ENCODE measurements around the gene PCNX2. TPM values are rescaled to one million over a fixed set of nuclear protein-coding genes. Genes with fewer than 3 reads are reported as not detected.

PCNX2 gene
- total and polyA plus RNA-seq, 2 donors (not counting 1 experiment from before 2014, with no cell fraction given) = 17.6 to 34.7 TPM

GRCh38 chr1:233242827-233243483 is 52.6 kb downstream of the PCNX2 start:
- no peak overlapping the region for H3K9ac ChIP-seq (ENCODE audit: low read length)
- H3K4me3 ChIP-seq (ENCODE audit: control extremely low read depth in 1 of 5, extremely low read depth in 1 of 5, insufficient read depth in 1 of 5, low read depth in 2 of 5, low read length in 4 of 5) = no peak overlapping the region
- ATAC-seq (ENCODE audit: low read depth) (no peak), DNase-seq (no peak)
- ChIA-PET CTCF (no interaction called here), POLR2A (no interaction called here)
- WGBS (ENCODE audit: insufficient coverage) = no CpG with 5 or more reads among the region's 4 CpGs
- Mint-ChIP-seq H3K27me3 (no peaks in the 10 kb centered on the region), H3K9me3 (ENCODE audit: insufficient read depth) (no peaks in the 10 kb centered on the region), H3K4me1 (no peaks in the 10 kb centered on the region), H3K27ac (no peak overlapping the region), H3K4me3 (no peak overlapping the region)
- no peak for TF ChIP-seq EZH2 (IDR thresholded peaks at IDR 0.05; ENCODE audit: borderline replicate concordance, insufficient read depth, low read depth, low read length, poor library complexity, severe bottlenecking)
- TF ChIP-seq, protein P1, sequence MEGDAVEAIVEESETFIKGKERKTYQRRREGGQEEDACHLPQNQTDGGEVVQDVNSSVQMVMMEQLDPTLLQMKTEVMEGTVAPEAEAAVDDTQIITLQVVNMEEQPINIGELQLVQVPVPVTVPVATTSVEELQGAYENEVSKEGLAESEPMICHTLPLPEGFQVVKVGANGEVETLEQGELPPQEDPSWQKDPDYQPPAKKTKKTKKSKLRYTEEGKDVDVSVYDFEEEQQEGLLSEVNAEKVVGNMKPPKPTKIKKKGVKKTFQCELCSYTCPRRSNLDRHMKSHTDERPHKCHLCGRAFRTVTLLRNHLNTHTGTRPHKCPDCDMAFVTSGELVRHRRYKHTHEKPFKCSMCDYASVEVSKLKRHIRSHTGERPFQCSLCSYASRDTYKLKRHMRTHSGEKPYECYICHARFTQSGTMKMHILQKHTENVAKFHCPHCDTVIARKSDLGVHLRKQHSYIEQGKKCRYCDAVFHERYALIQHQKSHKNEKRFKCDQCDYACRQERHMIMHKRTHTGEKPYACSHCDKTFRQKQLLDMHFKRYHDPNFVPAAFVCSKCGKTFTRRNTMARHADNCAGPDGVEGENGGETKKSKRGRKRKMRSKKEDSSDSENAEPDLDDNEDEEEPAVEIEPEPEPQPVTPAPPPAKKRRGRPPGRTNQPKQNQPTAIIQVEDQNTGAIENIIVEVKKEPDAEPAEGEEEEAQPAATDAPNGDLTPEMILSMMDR (IDR thresholded peaks at IDR 0.05) = no peak
- no peak overlapping the region for H3K4me2 ChIP-seq (replicated peaks; ENCODE audit: low read depth, low read length, poor library complexity, severe bottlenecking)
- H3K36me3 ChIP-seq (replicated peaks in 1 of 2; ENCODE audit: control extremely low read depth in 1 of 2, control insufficient read depth in 1 of 2, extremely low read depth in 1 of 2, insufficient read depth in 2 of 2, low read length in 1 of 2) = no peaks in the 10 kb centered on the region
- H3K9me3 ChIP-seq (ENCODE audit: control extremely low read depth in 1 of 3, control insufficient read depth in 2 of 3, insufficient read depth in 1 of 3, low read length in 2 of 3) = no peaks in the 10 kb centered on the region
- intact Hi-C loops (cut with micrococcal nuclease) = loop anchor here (5.0 kb wide), 1 partner anchor 1486 kb away; no protein-coding TSS in a partner anchor
- no peak overlapping the region for H3K27ac ChIP-seq (ENCODE audit: low read length in 2 of 2)
- H3K79me2 ChIP-seq (ENCODE audit: control insufficient read depth, insufficient read depth, low read length) = no peaks in the 10 kb centered on the region
- H3K4me1 ChIP-seq (ENCODE audit: control insufficient read depth in 2 of 2, insufficient read depth in 2 of 2, low read length in 2 of 2) = no peaks in the 10 kb centered on the region
- H2AFZ ChIP-seq (ENCODE audit: insufficient read depth, low read depth, low read length, poor library complexity, severe bottlenecking) = no peak overlapping the region
- no peaks in the 10 kb centered on the region for H3K27me3 ChIP-seq (replicated peaks in 1 of 4; ENCODE audit: control extremely low read depth in 1 of 4, control insufficient read depth in 3 of 4, insufficient read depth in 4 of 4, low read length in 3 of 4)
- H4K20me1 ChIP-seq (ENCODE audit: control insufficient read depth, insufficient read depth, low read length, poor library complexity, severe bottlenecking) = no peaks in the 10 kb centered on the region

DNA sequence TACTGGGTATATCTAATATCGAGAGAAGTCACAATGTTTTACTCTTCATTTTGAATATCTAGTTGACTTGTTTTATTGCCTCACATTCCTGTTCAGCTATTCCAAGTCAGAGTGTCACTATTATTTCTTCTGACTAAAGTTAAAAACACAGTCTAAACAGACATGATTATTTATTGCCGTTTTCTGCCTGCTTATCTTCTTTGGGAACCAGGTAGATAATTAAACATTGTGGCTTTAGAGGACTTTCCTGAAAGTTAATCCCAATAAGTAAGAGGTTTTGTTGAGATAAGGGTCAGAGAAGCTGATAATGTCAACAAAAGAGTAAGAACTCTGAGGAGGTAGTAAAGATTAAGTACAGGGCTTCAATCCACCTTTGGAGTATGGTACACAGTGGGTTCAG is 53.8 kb downstream of the PCNX2 start:
- H3K9ac ChIP-seq (ENCODE audit: low read length) = no peak overlapping the region
- ChIA-PET POLR2A (no interaction called here), CTCF (no interaction called here)
- Mint-ChIP-seq H3K9me3 (ENCODE audit: insufficient read depth) (no peaks in the 10 kb centered on the region), H3K27me3 (no peaks in the 10 kb centered on the region), H3K4me1 (no peaks in the 10 kb centered on the region), H3K27ac (no peak overlapping the region), H3K4me3 (no peak overlapping the region)
- intact Hi-C loops (cut with micrococcal nuclease) = loop anchor here (5.0 kb wide), 1 partner anchor 1484 kb away; no protein-coding TSS in a partner anchor
- no peak overlapping the region for H3K4me2 ChIP-seq (replicated peaks; ENCODE audit: low read depth, low read length, poor library complexity, severe bottlenecking)
- H3K4me1 ChIP-seq (ENCODE audit: control insufficient read depth in 2 of 2, insufficient read depth in 2 of 2, low read length in 2 of 2) = no peaks in the 10 kb centered on the region
- H3K9me3 ChIP-seq (ENCODE audit: control extremely low read depth in 1 of 3, control insufficient read depth in 2 of 3, insufficient read depth in 1 of 3, low read length in 2 of 3) = no peaks in the 10 kb centered on the region
- no peak overlapping the region for H2AFZ ChIP-seq (ENCODE audit: insufficient read depth, low read depth, low read length, poor library complexity, severe bottlenecking)
- no CpG with 5 or more reads among the region's 2 CpGs for WGBS (ENCODE audit: insufficient coverage)
- no peak overlapping the region for H3K27ac ChIP-seq (ENCODE audit: low read length in 2 of 2)
- DNase-seq (no peak), ATAC-seq (ENCODE audit: low read depth) (no peak)
- H3K27me3 ChIP-seq (replicated peaks in 1 of 4; ENCODE audit: control extremely low read depth in 1 of 4, control insufficient read depth in 3 of 4, insufficient read depth in 4 of 4, low read length in 3 of 4) = no peaks in the 10 kb centered on the region
- H3K79me2 ChIP-seq (ENCODE audit: control insufficient read depth, insufficient read depth, low read length) = no peaks in the 10 kb centered on the region
- no peaks in the 10 kb centered on the region for H3K36me3 ChIP-seq (replicated peaks in 1 of 2; ENCODE audit: control extremely low read depth in 1 of 2, control insufficient read depth in 1 of 2, extremely low read depth in 1 of 2, insufficient read depth in 2 of 2, low read length in 1 of 2)
- TF ChIP-seq EZH2 (IDR thresholded peaks at IDR 0.05; ENCODE audit: borderline replicate concordance, insufficient read depth, low read depth, low read length, poor library complexity, severe bottlenecking) = no peak
- TF ChIP-seq, protein P1 (IDR thresholded peaks at IDR 0.05) = no peak
- H4K20me1 ChIP-seq (ENCODE audit: control insufficient read depth, insufficient read depth, low read length, poor library complexity, severe bottlenecking) = no peaks in the 10 kb centered on the region
- no peak overlapping the region for H3K4me3 ChIP-seq (ENCODE audit: control extremely low read depth in 1 of 5, extremely low read depth in 1 of 5, insufficient read depth in 1 of 5, low read depth in 2 of 5, low read length in 4 of 5)

All from B cell (primary cell).